HepG2 (cell line): ENCODE data around the gene HLA-DOA. TPM values are rescaled to one million over a fixed set of nuclear protein-coding genes. Genes with fewer than 3 reads are reported as not detected.

ENCODE experiments used
- ATF3 ChIP-seq: sonication (generic); formaldehyde crosslinking; IDR thresholded peaks from 2 replicates; pipeline ENCODE4 v1.4.0; 2020; ENCODE audit warnings: missing genetic modification reagents
- CAMTA2 ChIP-seq: sonication (generic); formaldehyde crosslinking; IDR thresholded peaks from 2 replicates; pipeline ENCODE4 v1.4.0; 2020; ENCODE audit warnings: mild to moderate bottlenecking, missing genetic modification reagents, borderline replicate concordance
- HES4 ChIP-seq: sonication (generic); formaldehyde crosslinking; IDR thresholded peaks from 2 replicates; pipeline ENCODE4 v1.9.0; 2021; ENCODE audit warnings: mild to moderate bottlenecking, missing genetic modification reagents, borderline replicate concordance
- IRF2 ChIP-seq: IDR thresholded peaks from 2 replicates; pipeline ENCODE4 v1.6.1; 2018; ENCODE audit warnings: missing genetic modification reagents, missing compliant biosample characterization
- MEF2D ChIP-seq: sonication (generic); formaldehyde crosslinking; IDR thresholded peaks from 2 replicates; pipeline ENCODE4 v1.5.1; 2020; ENCODE audit warnings: mild to moderate bottlenecking, missing genetic modification reagents
- MLLT10 ChIP-seq: sonication (generic); formaldehyde crosslinking; IDR thresholded peaks from 2 replicates; pipeline ENCODE4 v1.4.0; 2020; ENCODE audit warnings: missing genetic modification reagents
- RFX1 ChIP-seq: fragments of 450-650 bp; IDR thresholded peaks from 2 replicates; pipeline ENCODE4 v1.6.1; 2017
- SMAD3 ChIP-seq: sonication (generic); formaldehyde crosslinking; IDR thresholded peaks from 2 replicates; pipeline ENCODE4 v1.4.0; 2020; ENCODE audit warnings: missing genetic modification reagents
- THAP11 ChIP-seq: IDR thresholded peaks from 2 replicates; pipeline ENCODE4 v1.6.1; 2016; ENCODE audit warnings: missing biosample characterization, missing genetic modification reagents
- ZKSCAN5 ChIP-seq: sonication (generic); formaldehyde crosslinking; IDR thresholded peaks from 2 replicates; pipeline ENCODE4 v1.5.1; 2020; ENCODE audit warnings: mild to moderate bottlenecking, missing genetic modification reagents
- ZNF232 ChIP-seq: sonication (generic); formaldehyde crosslinking; IDR thresholded peaks from 2 replicates; pipeline ENCODE4 v1.4.0; 2020; ENCODE audit warnings: missing genetic modification reagents, borderline replicate concordance
- ZNF274 ChIP-seq: sonication (generic); formaldehyde crosslinking; IDR thresholded peaks from 2 replicates; pipeline ENCODE4 v1.5.1; 2020; ENCODE audit warnings: mild to moderate bottlenecking, missing genetic modification reagents
- ZNF331 ChIP-seq: sonication (generic); formaldehyde crosslinking; IDR thresholded peaks from 2 replicates; pipeline ENCODE4 v1.4.0; 2020; ENCODE audit warnings: missing genetic modification reagents
- ZNF333 ChIP-seq: sonication (generic); formaldehyde crosslinking; IDR thresholded peaks from 2 replicates; pipeline ENCODE4 v1.4.0; 2020; ENCODE audit warnings: mild to moderate bottlenecking, missing genetic modification reagents, borderline replicate concordance
- ZNF703 ChIP-seq: sonication (generic); formaldehyde crosslinking; IDR thresholded peaks from 2 replicates; pipeline ENCODE4 v1.5.1; 2020; ENCODE audit warnings: missing genetic modification reagents, mild to moderate bottlenecking, moderate library complexity, borderline replicate concordance
- ZNF775 ChIP-seq: sonication (generic); formaldehyde crosslinking; IDR thresholded peaks from 2 replicates; pipeline ENCODE4 v1.4.0; 2020; ENCODE audit warnings: missing genetic modification reagents, mild to moderate bottlenecking, moderate library complexity, borderline replicate concordance
- ZSCAN20 ChIP-seq: sonication (generic); formaldehyde crosslinking; IDR thresholded peaks from 2 replicates; pipeline ENCODE4 v1.4.0; 2020; ENCODE audit warnings: missing genetic modification reagents, mild to moderate bottlenecking, borderline replicate concordance
- ZZZ3 ChIP-seq: sonication (generic); formaldehyde crosslinking; IDR thresholded peaks from 2 replicates; pipeline ENCODE4 v1.4.0; 2020; ENCODE audit warnings: missing genetic modification reagents, mild to moderate bottlenecking, borderline replicate concordance
- polyA plus RNA-seq, 8 experiments: library from polyadenylated mRNA; depleted of rRNA in 3 of 8; stranded (reverse) in 7 of 8; unstranded in 1 of 8; fragments of >200 nt; fragmentation: Illumina TruSeq in 4 of 8; extraction: Trizol in 4 of 8; gene quantifications; 2 replicates each; pipeline versions ENCODE4 v1.2.1 to v1.2.3, GENCODE V29; 2011 to 2016; ENCODE audit warnings: low read depth in 4 of 8, missing spikeins in 1 of 8, mixed read lengths in 1 of 8; ENCODE audit not compliant: insufficient read depth in 1 of 8
- total RNA-seq, 5 experiments: library from RNA; depleted of rRNA; stranded (reverse); fragments of >200 nt; fragmentation: Illumina TruSeq; extraction: Trizol; gene quantifications; 2 replicates each; pipeline ENCODE4 v1.2.3, GENCODE V29; 2016; ENCODE audit warnings: low read depth in 1 of 5
- TF ChIP-seq, protein P1 (sequence below): sonication (generic); formaldehyde crosslinking; IDR thresholded peaks from 2 replicates; pipeline ENCODE4 v1.5.0; 2020; ENCODE audit warnings: mild to moderate bottlenecking, missing genetic modification reagents, moderate library complexity
- TF ChIP-seq, protein P2 (sequence below), 2 experiments: fragments of 450-650 bp in 1 of 2; sonication (generic) in 1 of 2; formaldehyde crosslinking; IDR thresholded peaks; 2 replicates each; pipeline versions ENCODE4 v1.5.0 to v1.8.0; 2020 to 2022; ENCODE audit warnings: mild to moderate bottlenecking in 1 of 2, missing genetic modification reagents in 1 of 2
- TF ChIP-seq, protein P3 (sequence below): sonication (generic); formaldehyde crosslinking; IDR thresholded peaks from 2 replicates; pipeline ENCODE4 v1.4.0; 2020; ENCODE audit warnings: missing genetic modification reagents

HLA-DOA gene
- total and polyA plus RNA-seq, 2 of the 13 experiments (the other 11 are each of a cell fraction or from before 2014, with no cell fraction given), result 0.03 to 0.09 TPM

DNA sequence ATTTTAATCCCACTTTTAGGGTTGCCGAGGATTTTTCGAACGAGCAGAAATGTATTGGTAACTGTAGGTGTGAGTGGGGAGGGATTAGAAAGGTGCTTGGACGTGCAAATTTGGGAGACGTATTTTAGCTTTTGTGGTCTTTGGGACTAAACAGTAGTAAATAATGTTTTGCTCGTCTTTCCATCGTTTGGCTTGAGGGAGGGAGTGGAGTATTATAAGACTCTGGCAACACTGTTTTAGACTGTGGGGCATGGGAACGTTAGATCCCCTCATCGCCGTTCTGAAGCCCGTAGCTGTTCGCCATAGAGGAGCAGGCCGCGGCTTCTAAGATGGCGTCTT is 38.2 kb downstream of the HLA-DOA start (continued):
- peak; percentile 20; the same call in 1 of the 2 replicates for TF ChIP-seq ATF3
- TF ChIP-seq ZNF333, result no peak
- no peak; the same call in 1 of the 2 replicates for TF ChIP-seq ZKSCAN5 (CRISPR knock-in tag)
- TF ChIP-seq HES4 (CRISPR knock-in tag), result no peak
- TF ChIP-seq, protein P1, sequence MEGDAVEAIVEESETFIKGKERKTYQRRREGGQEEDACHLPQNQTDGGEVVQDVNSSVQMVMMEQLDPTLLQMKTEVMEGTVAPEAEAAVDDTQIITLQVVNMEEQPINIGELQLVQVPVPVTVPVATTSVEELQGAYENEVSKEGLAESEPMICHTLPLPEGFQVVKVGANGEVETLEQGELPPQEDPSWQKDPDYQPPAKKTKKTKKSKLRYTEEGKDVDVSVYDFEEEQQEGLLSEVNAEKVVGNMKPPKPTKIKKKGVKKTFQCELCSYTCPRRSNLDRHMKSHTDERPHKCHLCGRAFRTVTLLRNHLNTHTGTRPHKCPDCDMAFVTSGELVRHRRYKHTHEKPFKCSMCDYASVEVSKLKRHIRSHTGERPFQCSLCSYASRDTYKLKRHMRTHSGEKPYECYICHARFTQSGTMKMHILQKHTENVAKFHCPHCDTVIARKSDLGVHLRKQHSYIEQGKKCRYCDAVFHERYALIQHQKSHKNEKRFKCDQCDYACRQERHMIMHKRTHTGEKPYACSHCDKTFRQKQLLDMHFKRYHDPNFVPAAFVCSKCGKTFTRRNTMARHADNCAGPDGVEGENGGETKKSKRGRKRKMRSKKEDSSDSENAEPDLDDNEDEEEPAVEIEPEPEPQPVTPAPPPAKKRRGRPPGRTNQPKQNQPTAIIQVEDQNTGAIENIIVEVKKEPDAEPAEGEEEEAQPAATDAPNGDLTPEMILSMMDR (CRISPR knock-in tag), result no peak
- no peak for TF ChIP-seq ZNF274 (CRISPR knock-in tag)
- TF ChIP-seq THAP11, result no peak; the same call in 1 of the 2 replicates
- TF ChIP-seq MEF2D (CRISPR knock-in tag), result no peak
- TF ChIP-seq ZZZ3, result no peak
- TF ChIP-seq IRF2 (CRISPR knock-in tag), result peak; percentile 38; the same call in 1 of the 2 replicates
- no peak for TF ChIP-seq ZNF331 (CRISPR knock-in tag)
- TF ChIP-seq MLLT10, result peak; percentile 19; the same call in 1 of the 2 replicates
- TF ChIP-seq ZNF232 (CRISPR knock-in tag), result no peak
- TF ChIP-seq CAMTA2 (CRISPR knock-in tag), result no peak
- TF ChIP-seq SMAD3, result no peak
- peak; percentile 86 for TF ChIP-seq ZNF703 (CRISPR knock-in tag)
- no peak for TF ChIP-seq ZSCAN20
- TF ChIP-seq ZNF775 (CRISPR knock-in tag), result 0 out of 2 replicates have a peak, but pooled peaks have one; percentile 66
- TF ChIP-seq, protein P2, sequence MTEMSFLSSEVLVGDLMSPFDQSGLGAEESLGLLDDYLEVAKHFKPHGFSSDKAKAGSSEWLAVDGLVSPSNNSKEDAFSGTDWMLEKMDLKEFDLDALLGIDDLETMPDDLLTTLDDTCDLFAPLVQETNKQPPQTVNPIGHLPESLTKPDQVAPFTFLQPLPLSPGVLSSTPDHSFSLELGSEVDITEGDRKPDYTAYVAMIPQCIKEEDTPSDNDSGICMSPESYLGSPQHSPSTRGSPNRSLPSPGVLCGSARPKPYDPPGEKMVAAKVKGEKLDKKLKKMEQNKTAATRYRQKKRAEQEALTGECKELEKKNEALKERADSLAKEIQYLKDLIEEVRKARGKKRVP (CRISPR knock-in tag; IDR thresholded peaks at IDR 0.05), result no peak
- TF ChIP-seq, protein P3, sequence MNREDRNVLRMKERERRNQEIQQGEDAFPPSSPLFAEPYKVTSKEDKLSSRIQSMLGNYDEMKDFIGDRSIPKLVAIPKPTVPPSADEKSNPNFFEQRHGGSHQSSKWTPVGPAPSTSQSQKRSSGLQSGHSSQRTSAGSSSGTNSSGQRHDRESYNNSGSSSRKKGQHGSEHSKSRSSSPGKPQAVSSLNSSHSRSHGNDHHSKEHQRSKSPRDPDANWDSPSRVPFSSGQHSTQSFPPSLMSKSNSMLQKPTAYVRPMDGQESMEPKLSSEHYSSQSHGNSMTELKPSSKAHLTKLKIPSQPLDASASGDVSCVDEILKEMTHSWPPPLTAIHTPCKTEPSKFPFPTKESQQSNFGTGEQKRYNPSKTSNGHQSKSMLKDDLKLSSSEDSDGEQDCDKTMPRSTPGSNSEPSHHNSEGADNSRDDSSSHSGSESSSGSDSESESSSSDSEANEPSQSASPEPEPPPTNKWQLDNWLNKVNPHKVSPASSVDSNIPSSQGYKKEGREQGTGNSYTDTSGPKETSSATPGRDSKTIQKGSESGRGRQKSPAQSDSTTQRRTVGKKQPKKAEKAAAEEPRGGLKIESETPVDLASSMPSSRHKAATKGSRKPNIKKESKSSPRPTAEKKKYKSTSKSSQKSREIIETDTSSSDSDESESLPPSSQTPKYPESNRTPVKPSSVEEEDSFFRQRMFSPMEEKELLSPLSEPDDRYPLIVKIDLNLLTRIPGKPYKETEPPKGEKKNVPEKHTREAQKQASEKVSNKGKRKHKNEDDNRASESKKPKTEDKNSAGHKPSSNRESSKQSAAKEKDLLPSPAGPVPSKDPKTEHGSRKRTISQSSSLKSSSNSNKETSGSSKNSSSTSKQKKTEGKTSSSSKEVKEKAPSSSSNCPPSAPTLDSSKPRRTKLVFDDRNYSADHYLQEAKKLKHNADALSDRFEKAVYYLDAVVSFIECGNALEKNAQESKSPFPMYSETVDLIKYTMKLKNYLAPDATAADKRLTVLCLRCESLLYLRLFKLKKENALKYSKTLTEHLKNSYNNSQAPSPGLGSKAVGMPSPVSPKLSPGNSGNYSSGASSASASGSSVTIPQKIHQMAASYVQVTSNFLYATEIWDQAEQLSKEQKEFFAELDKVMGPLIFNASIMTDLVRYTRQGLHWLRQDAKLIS (CRISPR knock-in tag), result no peak
- TF ChIP-seq RFX1, result no peak
